Measurements from ENCODE around the gene KIF2A.

KIF2A gene

DNA sequence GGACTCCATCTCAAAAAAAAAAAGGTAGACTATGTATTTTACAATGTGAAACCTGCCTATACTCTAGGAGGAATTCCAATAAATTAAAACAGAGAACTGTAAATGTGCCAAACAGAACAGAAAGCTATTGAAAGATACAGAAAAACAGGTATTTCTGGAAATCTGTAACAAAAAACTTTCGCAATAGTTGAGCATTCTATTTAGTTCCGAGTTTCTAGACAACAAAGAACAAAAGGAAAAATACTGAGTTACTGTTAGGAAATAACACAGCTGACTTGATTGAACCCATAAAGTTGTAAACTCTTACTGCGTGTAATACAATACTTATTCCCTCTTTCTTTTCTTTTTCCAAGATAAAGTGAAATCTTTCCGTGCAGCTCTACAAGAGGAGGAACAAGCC, 79.1 kb downstream of the KIF2A start:
- no peak for DNase-seq (ENCODE audit: low read depth)

- no peak for DNase-seq (ENCODE audit: low read depth)
These were observed 79.9 kb downstream of the KIF2A start for GRCh38 chr5:62385816-62386400.

DNA sequence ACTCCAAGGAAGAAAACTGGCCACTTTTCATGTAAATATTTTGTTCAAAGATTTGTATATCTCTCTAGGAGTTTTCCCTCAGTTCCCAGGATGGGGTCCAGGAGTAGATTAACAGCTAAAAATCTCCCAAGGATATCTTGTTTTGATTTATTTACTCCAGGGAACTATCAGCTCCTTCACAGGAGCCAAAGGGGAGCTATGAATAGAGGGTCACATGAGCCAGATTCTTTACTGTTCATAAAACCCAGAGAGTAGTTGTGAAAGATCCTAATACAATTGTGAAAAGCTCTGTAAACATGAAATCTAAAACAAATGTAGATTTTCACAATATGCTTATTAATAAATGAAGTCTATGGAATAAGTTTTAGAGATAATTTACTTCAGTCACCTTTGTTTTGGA, 80.8 kb downstream of the KIF2A start:
- no peak for DNase-seq (ENCODE audit: low read depth)

DNA sequence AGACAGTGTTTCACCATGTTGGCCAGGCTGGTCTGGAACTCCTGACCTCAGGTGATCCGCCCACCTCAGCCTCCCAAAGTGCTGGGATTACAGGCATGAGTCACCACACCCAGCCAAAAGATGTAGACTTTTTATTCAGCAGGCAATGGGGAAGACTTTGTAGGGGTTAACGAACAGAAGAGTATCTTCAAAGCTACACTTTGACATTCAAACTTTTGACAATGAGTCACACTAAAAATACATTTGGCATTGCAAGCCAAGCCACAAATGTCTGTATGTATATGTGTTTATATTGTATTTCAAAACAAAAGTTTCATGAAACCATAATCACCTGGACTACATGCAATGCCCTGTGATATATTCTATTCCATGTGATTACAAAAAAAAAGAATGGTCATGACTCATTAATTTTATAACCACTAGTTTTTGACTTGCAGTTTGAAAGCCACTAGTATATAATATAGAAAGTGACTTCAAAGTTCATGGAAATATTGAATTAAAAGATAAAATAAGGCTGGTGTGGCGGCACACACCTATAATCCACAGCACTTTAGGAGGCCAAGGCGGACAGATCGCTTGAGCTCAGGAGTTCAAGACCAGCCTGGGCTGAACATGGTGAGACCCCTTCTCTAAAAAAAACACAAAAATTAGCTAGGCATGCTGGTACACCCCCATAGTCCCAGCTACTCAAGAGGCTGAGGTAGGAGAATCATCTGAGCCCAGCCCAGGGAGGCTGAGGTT, 89.4 kb downstream of the KIF2A start:
- no peak for DNase-seq (ENCODE audit: low read depth)

GRCh38 chr5:62403411-62404250, 97.6 kb downstream of the KIF2A start, which contains the start of gene DIMT1:
DIMT1 (minus strand) TSS chr5:62403905; CDS start chr5:62403772, 133 bp downstream.
- peak; percentile 82 for DNase-seq (ENCODE audit: low read depth)

DNA sequence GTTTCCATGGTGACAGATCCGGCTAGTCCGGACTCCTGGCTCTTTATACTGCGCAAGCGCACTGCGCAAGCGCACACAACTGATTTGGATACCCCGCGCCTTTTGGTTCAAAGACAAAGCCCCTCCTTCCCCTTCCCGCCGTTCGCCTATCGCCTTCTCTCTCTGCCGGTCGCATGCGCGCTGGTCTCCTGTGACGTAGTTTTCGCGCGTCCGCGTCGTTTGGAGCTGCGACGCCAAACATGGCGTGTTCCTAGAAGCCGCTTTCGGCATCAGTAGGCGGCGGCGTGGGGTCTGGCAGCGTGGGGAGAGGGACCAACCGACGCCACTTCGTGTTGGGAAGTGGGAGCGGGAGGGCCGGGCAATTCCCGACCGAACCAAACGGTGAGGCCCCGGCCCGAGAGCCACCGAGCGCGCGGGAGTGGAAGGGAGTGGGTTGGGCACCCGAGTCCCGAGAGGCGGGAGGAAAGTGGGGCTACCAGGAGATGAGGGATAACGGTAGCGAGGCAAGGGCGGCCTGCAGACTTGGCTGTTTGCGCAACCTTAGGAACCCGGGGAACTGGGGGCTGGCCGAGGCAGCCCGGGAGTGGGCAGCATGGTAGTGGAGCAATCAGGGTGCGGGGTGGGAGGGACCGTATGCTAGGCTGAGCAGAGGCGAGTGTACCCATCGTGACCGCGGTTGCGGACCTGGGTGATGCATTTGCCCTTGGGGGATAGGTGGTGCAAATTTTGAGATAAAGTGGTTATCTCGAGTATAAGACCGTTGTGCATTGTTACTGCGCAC, 106.7 kb downstream of the KIF2A start, which contains the start of gene IPO11:
TSS of gene IPO11 (plus strand) at position 215 of the 781 bp plus-strand sequence. CDS start 24,517 bp downstream, outside the sequence.
- DNase-seq (ENCODE audit: low read depth) = peak; percentile 97

DNA sequence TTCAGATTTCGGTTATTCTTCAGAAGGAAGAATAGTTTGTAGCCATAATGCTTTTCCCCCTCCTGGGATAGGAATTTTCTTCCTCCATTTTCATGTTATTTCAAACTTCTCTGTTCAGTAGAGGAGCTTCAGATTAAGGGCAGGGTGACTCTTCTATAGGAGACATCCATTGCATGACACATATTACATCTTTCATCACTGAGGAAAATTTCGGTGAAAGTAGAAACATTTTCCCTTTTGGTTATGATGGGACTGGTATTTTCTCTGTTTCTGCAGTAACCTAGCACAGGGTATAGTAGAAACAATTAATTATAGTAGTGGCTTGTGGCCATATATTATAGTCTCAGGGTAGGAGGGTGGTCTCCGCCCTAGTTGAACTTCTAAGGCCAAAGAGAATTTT, 107.7 kb downstream of the KIF2A start:
- DNase-seq (ENCODE audit: low read depth) = no peak

DNA sequence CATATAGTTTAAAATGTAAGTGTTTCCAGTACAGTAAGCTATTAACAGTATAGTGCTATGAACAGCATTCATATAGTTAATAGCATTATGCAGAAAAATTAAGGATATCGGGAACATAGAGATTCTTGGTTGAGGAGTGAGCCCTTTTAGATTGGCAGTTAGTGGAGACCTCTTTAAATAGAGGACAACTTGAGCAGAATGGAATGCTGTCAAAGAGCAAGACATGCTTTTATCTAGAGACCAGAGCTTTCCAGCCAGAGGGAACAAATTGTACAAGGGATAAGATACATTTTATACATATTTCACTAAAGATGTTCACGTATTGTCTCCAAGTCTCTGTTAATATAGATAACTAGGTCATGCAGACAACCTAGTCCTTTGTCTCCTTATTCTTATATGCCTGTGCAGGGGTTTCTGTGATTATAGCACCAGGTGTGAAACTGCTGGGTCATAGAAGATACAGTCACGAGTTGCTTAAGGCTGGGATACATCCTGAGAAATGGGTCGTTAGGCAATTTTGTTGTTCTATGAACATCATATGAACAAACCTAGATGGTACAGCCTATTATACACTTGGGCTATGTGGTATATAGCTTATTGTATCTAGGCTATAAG, 112.6 kb downstream of the KIF2A start:
- DNase-seq (ENCODE audit: low read depth) = no peak

- no peak for DNase-seq (ENCODE audit: low read depth)
These were observed 113.6 kb downstream of the KIF2A start for GRCh38 chr5:62419609-62420008.

DNA sequence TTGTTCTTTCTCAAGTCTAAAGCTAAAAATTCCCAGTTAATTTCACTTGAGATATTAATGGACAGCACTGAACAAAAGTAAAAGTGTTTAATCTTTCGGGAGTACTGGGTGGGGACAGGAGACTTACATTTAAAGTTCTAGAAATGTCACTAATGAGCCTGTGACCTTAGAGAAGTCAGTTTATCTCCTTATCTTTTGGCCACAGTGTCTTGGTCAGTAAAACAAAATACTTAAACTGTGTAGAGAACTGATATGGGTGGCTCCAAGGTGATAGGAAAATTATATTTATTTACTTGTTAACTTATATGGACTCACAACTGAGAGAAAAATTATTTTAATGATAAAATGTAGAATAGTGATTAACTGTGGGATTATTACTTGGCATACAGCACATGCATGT, 115.4 kb downstream of the KIF2A start:
- no peak for DNase-seq (ENCODE audit: low read depth)

GRCh38 chr5:62424763-62425162, 118.8 kb downstream of the KIF2A start:
- DNase-seq (ENCODE audit: low read depth) = no peak

DNA sequence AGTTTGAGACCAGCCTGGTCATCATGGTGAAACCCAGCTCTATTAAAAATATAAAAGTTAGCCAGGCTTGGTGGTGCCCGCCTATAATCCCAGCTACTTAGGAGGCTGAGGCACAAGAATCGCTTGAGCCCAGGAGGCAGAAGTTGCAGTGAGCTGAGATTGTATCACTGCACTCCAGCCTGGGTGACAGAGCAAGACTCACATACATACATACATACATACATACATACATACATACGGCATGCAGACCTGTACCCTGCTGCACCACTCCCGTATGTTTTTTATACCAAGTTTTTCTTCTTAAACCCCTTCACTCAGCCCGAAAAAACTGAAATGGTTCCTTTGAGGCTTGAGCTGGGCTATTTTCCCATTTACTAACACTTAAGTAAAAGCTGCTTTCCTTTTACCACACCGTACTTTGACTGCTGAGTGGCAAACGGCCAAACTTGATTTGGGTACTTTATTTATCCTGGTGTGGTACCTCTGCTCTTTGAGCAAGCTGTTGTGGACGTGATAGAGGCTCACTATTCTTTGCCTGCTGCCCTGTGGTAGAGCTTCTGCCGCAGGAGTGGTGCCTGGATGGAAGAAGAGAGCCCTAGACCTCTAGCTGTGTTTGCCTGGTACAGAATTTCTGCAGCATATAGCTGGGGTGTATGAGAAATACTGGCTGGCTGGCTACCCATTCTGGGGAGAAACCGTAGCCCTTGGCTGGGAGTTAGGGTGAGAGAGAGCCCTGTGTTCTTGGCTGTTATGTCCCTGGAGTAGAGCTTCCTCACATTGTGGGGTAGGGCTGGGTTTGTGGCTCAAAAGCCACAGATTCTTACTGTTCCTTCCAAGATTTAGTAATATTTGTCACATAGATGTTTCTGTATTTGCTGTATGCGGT, 126.0 kb downstream of the KIF2A start:
- DNase-seq (ENCODE audit: low read depth) = no peak

DNA sequence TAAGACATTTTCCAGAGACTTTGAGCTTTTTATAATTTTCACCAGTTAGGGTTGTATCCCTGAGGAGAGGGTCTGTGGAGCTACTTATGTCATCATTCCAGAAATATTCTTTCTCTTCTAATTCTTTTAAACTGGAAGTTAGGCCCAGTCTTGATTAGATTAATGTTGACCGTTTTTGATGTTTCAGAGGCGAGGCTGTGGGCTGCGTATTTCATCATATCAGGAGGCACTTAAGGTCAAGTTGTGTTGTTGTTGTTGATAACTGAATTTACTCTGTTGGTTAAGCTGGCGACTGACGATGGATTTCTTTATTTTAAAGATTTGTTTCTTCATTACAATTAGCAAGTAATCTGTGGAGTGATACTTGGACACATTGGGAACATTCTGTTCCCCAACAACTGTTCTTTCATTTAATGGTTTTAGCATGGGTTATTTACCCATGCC, 126.6 kb downstream of the KIF2A start:
- DNase-seq (ENCODE audit: low read depth) = no peak

Data from activated T-cell treated with anti-CD3 and anti-CD28 coated beads for 1 hour (primary cell).